Adrenal gland (tissue), 12 donors: Measurements from ENCODE around the gene SPPL3. TPM values are rescaled to one million over a fixed set of nuclear protein-coding genes. Genes with fewer than 3 reads are reported as not detected.

ENCODE experiments used
- DNase-seq, 7 donors: peaks; one replicate each; pipeline ENCODE4 v3.0.0-alpha.2; 2019 to 2020
- H3K27ac ChIP-seq, 5 donors: fragments of 200-600 bp; sonication (generic) in 4 of 5; 1 replicate in 3 of 5; 2 replicates in 2 of 5; pipeline versions ENCODE4 v1.5.1 to v1.8.0; 2016 to 2020; ENCODE audit warnings: mild to moderate bottlenecking in 1 of 5
- H3K27me3 ChIP-seq: fragments of 200-600 bp; 2 replicates; pipeline ENCODE4 v1.8.0; 2021
- H3K36me3 ChIP-seq, 2 donors: fragments of 200-600 bp; replicated peaks in 1 of 2; 1 replicate in 1 of 2; 2 replicates in 1 of 2; pipeline versions ENCODE4 v1.5.1 to v1.8.0; 2018 to 2022
- H3K4me1 ChIP-seq, 2 donors: fragments of 200-600 bp; replicated peaks in 1 of 2; 1 replicate in 1 of 2; 2 replicates in 1 of 2; pipeline versions ENCODE4 v1.5.1 to v1.8.0; 2018 to 2021
- H3K4me3 ChIP-seq, 4 donors: fragments of 200-600 bp; sonication (generic) in 3 of 4; one replicate each; pipeline ENCODE4 v1.5.1; 2016 to 2018
- H3K9me3 ChIP-seq, 3 donors: fragments of 200-600 bp; sonication (generic) in 1 of 3; replicated peaks in 1 of 3; 1 replicate in 2 of 3; 2 replicates in 1 of 3; pipeline versions ENCODE4 v1.5.1 to v1.8.0; 2016 to 2021
- POLR2A ChIP-seq, 2 donors: fragments of 450-650 bp; IDR thresholded peaks; one replicate each; pipeline ENCODE4 v1.6.1; 2017; ENCODE audit warnings: antibody characterized with exemption in 2 of 2, mild to moderate bottlenecking in 2 of 2, moderate library complexity in 1 of 2
- WGBS, 4 donors: extraction: QIAGEN DNeasy Blood & Tissue Kit in 2 of 4; methylation state at CpG; one replicate each; pipeline versions ENCODE4 v1.1.5 to v1.1.7; 2013 to 2017; 5-methylcytosine and 5-hydroxymethylcytosine counted together
- intact Hi-C, 2 donors: fragments of 100-400 bp; cut with DNase I; formaldehyde crosslinking; loops; one replicate each; pipeline versions ENCODE4 v1.14.1 to v1.15.0; 2022 to 2023
- polyA plus RNA-seq, 3 donors: library from polyadenylated mRNA; stranded (reverse); fragments of 200-250 nt in 2 of 3; fragments of 350-450 nt in 1 of 3; fragmentation: Illumina TruSeq in 1 of 3; extraction: RNeasy Lipid Tissue Mini Kit (QIAGEN cat#74804) in 1 of 3; gene quantifications; one replicate each; pipeline ENCODE4 v1.2.3, GENCODE V29; 2013 to 2014
- total RNA-seq, 9 donors: library from RNA; depleted of rRNA in 4 of 9; stranded (reverse); fragments of >200 nt in 4 of 9; fragments of 120-200 nt in 1 of 9; fragmentation: NEBNext Ultra II Directional in 1 of 9; extraction: Animal tissue kit (Norgen Biotek cat#: 25700) in 1 of 9; gene quantifications; one replicate each; pipeline versions ENCODE4 v1.1.0 to v1.2.4, GENCODE V29; 2013 to 2023
- TF ChIP-seq, protein P1 (sequence below), 6 experiments: fragments of 450-650 bp in 4 of 6; fragments of 200-600 bp in 2 of 6; sonication (generic) in 1 of 6; IDR thresholded peaks; 1 replicate in 5 of 6; 2 replicates in 1 of 6; pipeline versions ENCODE4 v1.5.1 to v1.8.0; 2016 to 2021; ENCODE audit warnings: antibody characterized with exemption in 6 of 6, mild to moderate bottlenecking in 2 of 6, moderate library complexity in 1 of 6
- donor health status: healthy with polysubstance abuse.
- donor health status: Bipolar disorder and iron deficiency.
- donor health status: DM: yes; HTN: yes; CAD: no.
- donor health status: DM: no; HTN: no; CAD: no.
- donor health status: DM: no; HTN: no; CAD: no.
- donor health status: DM: yes; HTN: yes; CAD: no.

The SPPL3 gene
- total and polyA plus RNA-seq, 12 donors, result 10.5 to 50.6 (median 21.3) TPM

DNA sequence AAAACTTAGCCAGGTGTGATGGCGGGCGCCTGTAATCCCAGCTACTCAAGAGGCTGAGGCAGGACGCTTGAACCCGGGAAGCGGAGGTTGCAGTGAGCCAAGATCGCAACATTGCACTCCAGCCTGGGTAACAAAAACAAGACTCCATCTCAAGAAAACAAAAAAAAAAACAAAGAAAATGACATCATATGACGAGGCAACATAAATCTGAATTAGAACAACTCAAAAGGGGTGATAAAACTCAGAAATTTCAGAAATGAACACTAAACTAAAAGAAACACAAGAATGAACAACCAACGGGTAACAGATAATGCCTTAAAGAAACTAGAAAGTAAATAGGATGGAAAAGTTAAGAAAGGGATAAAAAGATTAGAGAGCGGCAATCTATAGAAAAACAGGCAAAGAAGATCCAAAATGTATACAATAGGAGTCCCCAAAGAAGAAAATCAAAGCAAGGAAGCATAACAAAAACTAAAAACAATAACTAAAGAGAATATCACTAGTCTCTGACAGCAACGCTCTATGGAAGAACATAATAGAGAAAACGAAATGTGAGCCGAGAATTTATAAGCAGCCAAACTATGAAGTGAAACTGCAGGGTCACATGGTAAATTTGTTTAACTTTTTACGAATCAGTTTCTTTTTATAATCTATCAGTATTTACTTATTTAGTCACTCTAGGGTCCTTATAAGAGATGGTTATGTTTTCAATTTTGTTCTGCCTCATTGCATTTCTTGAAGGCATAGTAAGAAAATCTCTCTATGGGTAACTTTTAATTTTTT lies 45.7 kb downstream of the SPPL3 start:
- no peaks in the 10 kb centered on the region for H3K36me3 ChIP-seq
- 91 to 94% (median 93%) methylated on average over 13 of the region's 13 CpGs for WGBS, 4 donors
- DNase-seq, result no peak
- intact Hi-C loops, result no loop called here
- no peak overlapping the region for H3K27ac ChIP-seq
- H3K4me1 ChIP-seq, result peaks cover under 1 to 12% of the 10 kb centered on the region in 2 donors
- H3K9me3 ChIP-seq, result no peaks in the 10 kb centered on the region
- TF ChIP-seq POLR2A (IDR thresholded peaks at IDR 0.05), result no peak
- TF ChIP-seq, protein P1, sequence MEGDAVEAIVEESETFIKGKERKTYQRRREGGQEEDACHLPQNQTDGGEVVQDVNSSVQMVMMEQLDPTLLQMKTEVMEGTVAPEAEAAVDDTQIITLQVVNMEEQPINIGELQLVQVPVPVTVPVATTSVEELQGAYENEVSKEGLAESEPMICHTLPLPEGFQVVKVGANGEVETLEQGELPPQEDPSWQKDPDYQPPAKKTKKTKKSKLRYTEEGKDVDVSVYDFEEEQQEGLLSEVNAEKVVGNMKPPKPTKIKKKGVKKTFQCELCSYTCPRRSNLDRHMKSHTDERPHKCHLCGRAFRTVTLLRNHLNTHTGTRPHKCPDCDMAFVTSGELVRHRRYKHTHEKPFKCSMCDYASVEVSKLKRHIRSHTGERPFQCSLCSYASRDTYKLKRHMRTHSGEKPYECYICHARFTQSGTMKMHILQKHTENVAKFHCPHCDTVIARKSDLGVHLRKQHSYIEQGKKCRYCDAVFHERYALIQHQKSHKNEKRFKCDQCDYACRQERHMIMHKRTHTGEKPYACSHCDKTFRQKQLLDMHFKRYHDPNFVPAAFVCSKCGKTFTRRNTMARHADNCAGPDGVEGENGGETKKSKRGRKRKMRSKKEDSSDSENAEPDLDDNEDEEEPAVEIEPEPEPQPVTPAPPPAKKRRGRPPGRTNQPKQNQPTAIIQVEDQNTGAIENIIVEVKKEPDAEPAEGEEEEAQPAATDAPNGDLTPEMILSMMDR (IDR thresholded peaks at IDR 0.05), result no peak
- H3K27me3 ChIP-seq, result no peaks in the 10 kb centered on the region
- H3K4me3 ChIP-seq, result no peak overlapping the region

DNA sequence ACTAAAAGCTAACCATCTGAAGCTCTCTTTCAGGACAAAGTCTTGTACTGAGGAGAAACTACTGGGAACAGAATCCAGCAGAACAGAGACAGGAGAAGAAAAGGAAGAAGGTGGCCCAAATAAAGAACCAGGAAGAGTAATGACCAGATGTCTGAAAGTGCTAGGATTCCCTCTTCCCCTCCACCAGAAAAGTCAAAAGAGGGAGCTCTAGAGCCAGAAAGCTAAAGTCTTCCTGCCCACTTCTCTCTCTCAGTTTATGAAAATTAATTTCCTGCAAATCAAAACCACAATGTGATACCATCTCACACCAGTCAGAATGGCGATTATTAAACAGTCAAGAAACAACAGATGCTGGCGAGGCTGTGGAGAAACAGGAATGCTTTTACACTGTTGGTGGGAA lies 47.2 kb downstream of the SPPL3 start:
- Histone ChIP-seq H3K4me3 (no peak overlapping the region), H3K4me1 (peaks cover 4 to 18% of the 10 kb centered on the region in 2 donors), H3K27ac (no peak overlapping the region), H3K27me3 (no peaks in the 10 kb centered on the region), H3K9me3 (no peaks in the 10 kb centered on the region), H3K36me3 (no peaks in the 10 kb centered on the region)
- TF ChIP-seq POLR2A (IDR thresholded peaks at IDR 0.05), result no peak
- TF ChIP-seq, protein P1 (IDR thresholded peaks at IDR 0.05), result peak in 1 of 6 experiments; percentile 31
- intact Hi-C loops, result no loop called here
- 48 to 84% (median 61%) methylated on average over 2 of the region's 2 CpGs for WGBS, 4 donors
- no peak for DNase-seq

DNA sequence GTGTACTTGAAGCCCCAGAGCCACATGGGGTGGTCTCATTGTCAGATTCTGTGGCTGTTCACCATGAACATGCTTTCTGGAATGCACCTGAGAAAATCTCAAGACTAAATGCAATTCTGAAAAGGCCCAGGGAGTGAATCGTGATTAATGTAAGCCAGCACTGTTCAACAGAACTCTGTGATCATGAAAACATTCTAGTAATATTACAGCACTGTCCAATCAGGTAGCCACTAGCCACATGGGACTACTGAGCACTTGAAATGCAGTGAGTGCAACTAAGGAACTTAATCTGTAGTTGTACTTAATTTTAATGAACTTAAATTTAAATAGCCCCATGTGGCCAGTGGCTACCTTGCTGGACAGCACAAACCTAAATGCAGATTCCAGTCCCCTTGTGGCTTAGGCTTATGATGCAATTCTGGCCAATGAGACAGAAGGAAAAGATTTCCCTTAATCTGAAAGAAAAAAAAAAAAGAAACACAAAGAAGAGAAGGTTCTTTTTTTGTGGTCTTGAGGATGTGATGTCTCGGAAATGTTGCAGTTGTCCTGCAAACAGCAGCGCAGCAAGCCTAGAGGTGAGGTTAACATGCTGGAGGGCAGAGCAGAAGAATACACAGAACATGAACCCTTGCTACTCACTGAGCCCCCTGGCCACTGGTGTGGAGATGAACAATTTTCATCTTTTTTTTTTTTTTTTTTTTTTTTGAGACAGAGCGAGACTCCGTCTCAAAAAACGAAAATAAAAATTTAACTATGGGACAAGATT lies 48.2 kb downstream of the SPPL3 start:
- H3K36me3 ChIP-seq, result no peaks in the 10 kb centered on the region
- H3K27me3 ChIP-seq, result no peaks in the 10 kb centered on the region
- intact Hi-C loops, result no loop called here
- H3K4me3 ChIP-seq, result no peak overlapping the region
- no peaks in the 10 kb centered on the region for H3K9me3 ChIP-seq
- H3K4me1 ChIP-seq, result peaks cover 4 to 18% of the 10 kb centered on the region in 2 donors
- H3K27ac ChIP-seq, result no peak overlapping the region
- TF ChIP-seq, protein P1 (IDR thresholded peaks at IDR 0.05), result no peak
- TF ChIP-seq POLR2A (IDR thresholded peaks at IDR 0.05), result no peak
- 83 to 89% (median 85%) methylated on average over 6 of the region's 6 CpGs for WGBS, 4 donors
- DNase-seq, result no peak

DNA sequence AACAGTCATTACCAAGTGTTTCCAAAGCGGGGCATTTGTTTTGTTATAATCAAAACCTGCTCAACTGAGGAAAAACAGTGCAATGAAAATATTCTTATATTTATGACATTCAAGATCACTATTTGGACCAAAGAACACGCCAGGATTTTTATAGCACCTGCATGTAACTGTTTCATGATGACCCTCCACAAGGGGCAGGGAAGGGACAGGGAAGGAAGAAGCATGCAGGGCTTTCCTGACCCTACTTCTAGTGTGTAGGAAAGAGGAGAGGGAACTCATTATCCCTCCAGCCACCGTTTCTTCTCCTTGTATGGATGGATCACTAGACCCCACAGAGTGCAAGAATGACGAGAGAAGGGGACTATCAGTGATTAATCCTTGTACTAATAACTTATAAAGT lies 49.4 kb downstream of the SPPL3 start:
- intact Hi-C loops, result no loop called here
- WGBS, 4 donors, result 83 to 89% (median 87%) methylated on average over 4 of the region's 4 CpGs

More for the DNA sequence above, 49.4 kb downstream of the SPPL3 start:
- H3K9me3 ChIP-seq, result no peaks in the 10 kb centered on the region
- no peak for DNase-seq
- H3K4me1 ChIP-seq, result peaks cover 4 to 23% of the 10 kb centered on the region in 2 donors
- no peak overlapping the region for H3K27ac ChIP-seq
- no peaks in the 10 kb centered on the region for H3K36me3 ChIP-seq
- H3K27me3 ChIP-seq, result no peaks in the 10 kb centered on the region
- TF ChIP-seq POLR2A (IDR thresholded peaks at IDR 0.05), result no peak
- TF ChIP-seq, protein P1 (IDR thresholded peaks at IDR 0.05), result no peak
- no peak overlapping the region for H3K4me3 ChIP-seq
